Stimulated activated CD4-positive, alpha-beta T cell treated with anti-CD3 and anti-CD28 coated beads, Interleukin-2, amount 100 ng/mL, for 48 hours (primary cell): ENCODE measurements around the gene PTTG1IP.

ENCODE experiments used
- DNase-seq, 2 donors: peaks; one replicate each; pipeline ENCODE4 v3.0.0-alpha.2; 2020

Gene PTTG1IP

GRCh38 chr21:44799646-44800045 is 73.8 kb downstream of the PTTG1IP start:
- DNase-seq = no peak
